Measurements from ENCODE around the gene HCFC1.

HCFC1 gene

GRCh38 chrX:153927672-153927921 lies 44.0 kb downstream of the HCFC1 start:
- TF ChIP-seq CTCF (IDR thresholded peaks at IDR 0.05; ENCODE audit: low read length, missing control alignments): no peak
- peak overlapping the region; percentile 56 for H3K4me3 ChIP-seq (replicated peaks; ENCODE audit: low read depth, low read length)
- no peak for DNase-seq (ENCODE audit: low read depth)

GRCh38 chrX:153926858-153927671 lies 44.6 kb downstream of the HCFC1 start:
- DNase-seq (ENCODE audit: low read depth): peak; percentile 57
- no peak for TF ChIP-seq CTCF (IDR thresholded peaks at IDR 0.05; ENCODE audit: low read length, missing control alignments)
- peak overlapping the region; percentile 56 for H3K4me3 ChIP-seq (replicated peaks; ENCODE audit: low read depth, low read length)

- DNase-seq (ENCODE audit: low read depth): no peak
- no peak overlapping the region for H3K4me3 ChIP-seq (replicated peaks; ENCODE audit: low read depth, low read length)
- no peak for TF ChIP-seq CTCF (IDR thresholded peaks at IDR 0.05; ENCODE audit: low read length, missing control alignments)
These were observed 45.1 kb downstream of the HCFC1 start for GRCh38 chrX:153926552-153926857.

- peak within 1 kb of the TSS; percentile 56 for H3K4me3 ChIP-seq (replicated peaks; ENCODE audit: low read depth, low read length)
- DNase-seq (ENCODE audit: low read depth): no peak
- no peak for TF ChIP-seq CTCF (IDR thresholded peaks at IDR 0.05; ENCODE audit: low read length, missing control alignments)
These were observed 45.7 kb downstream of the HCFC1 start, which contains the start of gene ARHGAP4 for GRCh38 chrX:153925739-153926551. ARHGAP4 (minus strand) TSS chrX:153926264; CDS start chrX:153926202, 62 bp downstream.

- no peak overlapping the region for H3K4me3 ChIP-seq (replicated peaks; ENCODE audit: low read depth, low read length)
These were observed 46.3 kb downstream of the HCFC1 start for GRCh38 chrX:153925387-153925738.

GRCh38 chrX:153924149-153924861 lies 47.3 kb downstream of the HCFC1 start:
- H3K4me3 ChIP-seq (replicated peaks; ENCODE audit: low read depth, low read length): no peak overlapping the region
- DNase-seq (ENCODE audit: low read depth): peak; percentile 64
- peak; percentile 21 for TF ChIP-seq CTCF (IDR thresholded peaks at IDR 0.05; ENCODE audit: low read length, missing control alignments)

More at GRCh38 chrX:153925387-153925738, 46.3 kb downstream of the HCFC1 start:
- no peak for TF ChIP-seq CTCF (IDR thresholded peaks at IDR 0.05; ENCODE audit: low read length, missing control alignments)
- DNase-seq (ENCODE audit: low read depth): no peak

Data from fibroblast of pulmonary artery (primary cell).